GM12892 (cell line): Measurements from ENCODE around the gene JARID2.

ENCODE experiments used
- POLR2A ChIP-seq: IDR thresholded peaks from 2 replicates; pipeline ENCODE4 v1.6.1; 2011; ENCODE audit warnings: low read depth, low read length, control low read depth
- POLR2AphosphoS5 ChIP-seq: IDR thresholded peaks from 2 replicates; pipeline ENCODE4 v1.6.1; 2011; ENCODE audit warnings: low read depth, low read length, control low read depth
- TAF1 ChIP-seq: IDR thresholded peaks from 2 replicates; pipeline ENCODE4 v1.6.1; 2011; ENCODE audit warnings: low read depth, mild to moderate bottlenecking, control low read depth, low read length, borderline replicate concordance

GRCh38 chr6:15524861-15525401 lies 279.1 kb downstream of the JARID2 start:
- TF ChIP-seq POLR2A (no peak), POLR2AphosphoS5 (no peak), TAF1 (no peak)
